Adipocyte (in vitro differentiated cells): Measurements from ENCODE around the gene TRAPPC10.

ENCODE experiments used
- DNase-seq: peaks from one replicate; pipeline ENCODE4 v3.0.0-alpha.2; 2015; ENCODE audit warnings: low read depth
- H3K27me3 ChIP-seq: replicated peaks from 2 replicates; pipeline ENCODE4 v1.7.0; 2013; ENCODE audit warnings: mild to moderate bottlenecking, low read length, moderate library complexity; ENCODE audit not compliant: control insufficient read depth, insufficient read depth
- H3K36me3 ChIP-seq: 2 replicates; pipeline ENCODE4 v1.7.0; 2013; ENCODE audit warnings: low read length, mild to moderate bottlenecking, moderate library complexity; ENCODE audit not compliant: control insufficient read depth, insufficient read depth, severe bottlenecking
- H3K4me1 ChIP-seq: 2 replicates; pipeline ENCODE4 v1.7.0; 2013; ENCODE audit warnings: mild to moderate bottlenecking, low read length, moderate library complexity; ENCODE audit not compliant: control insufficient read depth, insufficient read depth
- H3K4me3 ChIP-seq: 2 replicates; pipeline ENCODE4 v1.7.0; 2013; ENCODE audit warnings: mild to moderate bottlenecking, low read length, moderate library complexity
- H3K9ac ChIP-seq: 2 replicates; pipeline ENCODE4 v1.7.0; 2013; ENCODE audit warnings: mild to moderate bottlenecking, low read length, moderate library complexity
- H3K9me3 ChIP-seq: 2 replicates; pipeline ENCODE4 v1.7.0; 2013; ENCODE audit warnings: mild to moderate bottlenecking, low read length, moderate library complexity; ENCODE audit not compliant: control insufficient read depth

The TRAPPC10 gene

GRCh38 chr21:43984905-43985689 lies 27.0 kb upstream of the TRAPPC10 start:
- H3K4me3 ChIP-seq = no peak overlapping the region
- H3K36me3 ChIP-seq = peaks cover 16% of the 10 kb centered on the region
- no peak for DNase-seq
- H3K9ac ChIP-seq = no peak overlapping the region
- peaks cover 5% of the 10 kb centered on the region for H3K4me1 ChIP-seq
- no peaks in the 10 kb centered on the region for H3K9me3 ChIP-seq
- H3K27me3 ChIP-seq = peaks cover 2% of the 10 kb centered on the region

DNA sequence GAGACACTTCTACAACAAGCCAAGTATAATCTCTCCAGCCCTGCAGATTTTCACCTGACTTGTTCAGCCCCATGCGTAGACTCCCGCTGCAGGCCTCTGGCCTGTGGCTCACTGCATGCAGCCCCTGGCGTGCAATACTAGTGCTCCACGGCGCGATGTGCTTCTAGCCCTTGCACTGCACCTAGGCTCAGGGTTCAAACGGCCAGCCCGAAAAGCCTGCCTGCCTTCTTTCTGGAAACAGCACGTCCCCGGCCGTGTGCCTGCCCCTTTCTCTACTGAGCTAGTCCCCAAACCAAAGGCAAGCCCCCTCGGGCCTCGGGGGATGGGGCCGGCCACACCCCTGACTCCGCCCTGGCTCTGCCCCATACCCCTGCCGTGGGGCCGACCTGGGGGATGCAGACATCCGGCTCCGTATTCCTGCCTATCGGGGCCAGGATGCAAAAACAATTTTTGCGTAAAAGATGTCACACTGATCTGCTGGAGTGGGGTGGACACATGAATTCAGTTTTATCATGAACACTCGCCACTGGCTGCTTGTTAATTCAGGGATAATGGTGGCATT lies 26.3 kb upstream of the TRAPPC10 start:
- H3K9ac ChIP-seq = no peak overlapping the region
- no peaks in the 10 kb centered on the region for H3K9me3 ChIP-seq
- DNase-seq = no peak
- peaks cover 5% of the 10 kb centered on the region for H3K4me1 ChIP-seq
- H3K36me3 ChIP-seq = peaks cover 16% of the 10 kb centered on the region
- no peak overlapping the region for H3K4me3 ChIP-seq
- peaks cover 2% of the 10 kb centered on the region for H3K27me3 ChIP-seq

DNA sequence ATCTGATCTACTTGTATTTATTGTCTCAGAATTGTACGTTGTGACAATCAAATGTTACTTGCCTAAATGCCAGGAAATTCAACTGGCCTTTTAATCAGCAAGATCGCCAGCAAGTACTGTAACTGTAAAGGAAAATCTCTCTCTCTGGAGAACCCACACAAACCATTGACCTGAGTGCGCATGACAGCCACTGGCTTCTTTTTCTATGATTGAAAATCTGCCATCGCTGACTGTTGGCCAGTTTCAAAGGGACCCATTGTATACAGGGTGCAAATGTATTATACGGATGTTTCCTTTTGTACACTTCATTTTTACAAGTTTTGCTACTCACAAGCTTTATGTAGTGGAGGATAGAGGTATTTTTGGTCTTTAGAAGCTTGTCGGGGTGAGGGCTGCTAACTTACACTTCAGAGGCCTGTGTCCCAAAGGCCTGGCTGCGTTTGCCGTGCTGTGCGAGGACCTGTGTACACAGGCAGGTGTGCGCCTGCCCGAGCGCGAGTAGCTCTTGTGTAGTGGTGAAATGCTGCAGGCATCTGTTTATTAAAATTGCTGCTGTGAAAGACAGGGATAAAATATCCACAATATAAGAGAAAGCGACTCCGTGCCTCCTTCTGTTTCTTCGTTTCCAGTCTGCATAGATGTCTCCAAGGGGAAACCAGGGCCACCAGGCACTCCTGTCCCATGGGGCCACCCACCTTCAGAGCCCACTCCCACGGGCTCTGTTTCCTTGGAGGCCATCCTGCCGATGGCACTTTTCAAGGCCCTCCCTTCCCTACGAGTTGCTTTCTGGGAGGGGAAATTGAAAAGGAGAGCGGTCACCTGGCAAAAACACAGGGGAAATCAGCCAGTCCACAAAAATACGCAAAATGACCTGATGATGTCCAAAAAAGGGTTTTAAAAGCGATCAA lies 25.3 kb upstream of the TRAPPC10 start:
- Histone ChIP-seq H3K4me3 (no peak overlapping the region), H3K27me3 (peaks cover 2% of the 10 kb centered on the region), H3K9ac (no peak overlapping the region), H3K9me3 (no peaks in the 10 kb centered on the region), H3K36me3 (peaks cover 7% of the 10 kb centered on the region), H3K4me1 (peaks cover 5% of the 10 kb centered on the region)
- DNase-seq = no peak

GRCh38 chr21:43987509-43987908 lies 24.6 kb upstream of the TRAPPC10 start:
- Histone ChIP-seq H3K9ac (no peak overlapping the region), H3K27me3 (peaks cover 2% of the 10 kb centered on the region), H3K36me3 (peaks cover under 1% of the 10 kb centered on the region), H3K4me3 (no peak overlapping the region), H3K4me1 (peaks cover 5% of the 10 kb centered on the region), H3K9me3 (no peaks in the 10 kb centered on the region)
- DNase-seq = no peak

DNA sequence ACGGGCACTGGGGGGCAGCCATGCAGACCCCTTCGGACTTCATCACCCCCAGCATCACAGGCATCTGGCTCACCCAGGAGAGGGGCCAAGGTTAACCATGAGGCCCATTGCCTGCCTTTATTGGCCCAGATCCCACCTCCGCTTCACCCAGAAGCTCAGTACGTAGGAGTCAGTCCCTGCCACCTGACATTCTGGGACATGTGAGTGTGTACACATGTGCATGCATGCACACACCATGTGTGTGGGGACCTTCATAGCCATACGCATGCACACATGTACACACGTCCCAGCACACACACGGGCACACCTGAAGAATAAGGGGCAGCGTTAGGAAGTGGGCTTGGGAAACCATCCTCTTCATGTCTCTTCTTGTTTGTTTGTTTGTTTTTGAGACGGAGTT lies 24.1 kb upstream of the TRAPPC10 start:
- H3K4me1 ChIP-seq = peaks cover 5% of the 10 kb centered on the region
- no peaks in the 10 kb centered on the region for H3K9me3 ChIP-seq
- no peak overlapping the region for H3K4me3 ChIP-seq
- DNase-seq = no peak
- H3K36me3 ChIP-seq = no peaks in the 10 kb centered on the region
- peaks cover 2% of the 10 kb centered on the region for H3K27me3 ChIP-seq
- H3K9ac ChIP-seq = no peak overlapping the region

GRCh38 chr21:43988506-43989230 lies 23.4 kb upstream of the TRAPPC10 start:
- Histone ChIP-seq H3K4me3 (no peak overlapping the region), H3K27me3 (peaks cover 2% of the 10 kb centered on the region), H3K36me3 (no peaks in the 10 kb centered on the region), H3K4me1 (peaks cover 5% of the 10 kb centered on the region), H3K9me3 (no peaks in the 10 kb centered on the region), H3K9ac (no peak overlapping the region)
- no peak for DNase-seq

DNA sequence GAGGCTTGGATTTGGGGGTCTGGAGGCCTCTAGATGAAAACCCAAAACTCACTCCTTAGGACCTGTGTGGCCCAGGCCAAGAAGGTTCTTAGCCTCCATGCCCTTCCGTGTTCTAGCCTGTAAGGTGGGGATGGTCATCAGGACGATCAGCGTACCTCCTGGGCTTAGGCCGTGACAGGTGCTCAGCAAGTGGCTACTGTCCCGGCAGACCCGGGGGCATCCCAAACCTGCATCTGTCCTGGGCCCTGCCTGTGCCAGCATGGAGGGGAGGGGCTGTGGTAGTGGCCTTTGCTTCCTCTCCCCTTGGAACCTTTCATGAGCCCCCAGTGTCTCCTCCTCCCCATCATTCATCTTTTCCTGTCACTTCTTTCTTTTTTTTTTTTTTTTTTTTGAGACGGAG lies 22.7 kb upstream of the TRAPPC10 start:
- no peaks in the 10 kb centered on the region for H3K9me3 ChIP-seq
- H3K27me3 ChIP-seq = peaks cover 2% of the 10 kb centered on the region
- no peak overlapping the region for H3K9ac ChIP-seq
- no peaks in the 10 kb centered on the region for H3K36me3 ChIP-seq
- peaks cover 5% of the 10 kb centered on the region for H3K4me1 ChIP-seq
- no peak for DNase-seq
- H3K4me3 ChIP-seq = no peak overlapping the region

DNA sequence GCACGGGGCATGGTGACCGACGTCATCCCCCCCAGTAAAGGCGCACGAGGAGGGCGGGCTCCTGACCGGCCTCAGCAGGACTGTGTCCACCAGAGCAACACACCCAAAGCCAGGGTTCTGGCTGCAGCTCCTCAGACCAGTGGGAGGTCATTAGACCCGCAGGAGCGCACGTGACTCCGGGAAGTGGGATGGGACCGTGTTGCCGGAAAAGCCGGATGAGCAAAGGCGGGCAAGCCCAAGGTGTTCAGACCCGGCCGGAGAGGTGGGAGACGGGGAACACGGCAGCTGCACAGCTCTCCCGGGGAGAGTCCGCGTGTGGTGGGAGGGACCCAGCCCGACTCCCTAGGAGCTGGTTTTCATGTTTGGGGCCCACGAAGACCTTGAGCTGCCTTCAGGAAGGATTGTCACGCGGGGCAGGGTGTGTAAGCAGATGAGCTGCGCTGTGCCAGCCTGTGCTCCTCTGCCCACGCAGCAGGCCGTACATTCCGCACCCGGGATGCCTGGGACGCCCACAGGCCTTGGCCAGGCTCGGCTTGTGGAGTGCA lies 20.6 kb upstream of the TRAPPC10 start:
- no peaks in the 10 kb centered on the region for H3K9me3 ChIP-seq

GRCh38 chr21:43992121-43992520 lies 20.0 kb upstream of the TRAPPC10 start:
- peaks cover 2% of the 10 kb centered on the region for H3K27me3 ChIP-seq
- no peak overlapping the region for H3K4me3 ChIP-seq
- H3K9me3 ChIP-seq = no peaks in the 10 kb centered on the region
- H3K4me1 ChIP-seq = no peaks in the 10 kb centered on the region
- no peak for DNase-seq
- no peak overlapping the region for H3K9ac ChIP-seq
- H3K36me3 ChIP-seq = no peaks in the 10 kb centered on the region

More for the DNA sequence above, 20.6 kb upstream of the TRAPPC10 start:
- Histone ChIP-seq H3K4me1 (peaks cover 5% of the 10 kb centered on the region), H3K36me3 (no peaks in the 10 kb centered on the region), H3K27me3 (peaks cover 2% of the 10 kb centered on the region), H3K9ac (no peak overlapping the region), H3K4me3 (no peak overlapping the region)
- no peak for DNase-seq

DNA sequence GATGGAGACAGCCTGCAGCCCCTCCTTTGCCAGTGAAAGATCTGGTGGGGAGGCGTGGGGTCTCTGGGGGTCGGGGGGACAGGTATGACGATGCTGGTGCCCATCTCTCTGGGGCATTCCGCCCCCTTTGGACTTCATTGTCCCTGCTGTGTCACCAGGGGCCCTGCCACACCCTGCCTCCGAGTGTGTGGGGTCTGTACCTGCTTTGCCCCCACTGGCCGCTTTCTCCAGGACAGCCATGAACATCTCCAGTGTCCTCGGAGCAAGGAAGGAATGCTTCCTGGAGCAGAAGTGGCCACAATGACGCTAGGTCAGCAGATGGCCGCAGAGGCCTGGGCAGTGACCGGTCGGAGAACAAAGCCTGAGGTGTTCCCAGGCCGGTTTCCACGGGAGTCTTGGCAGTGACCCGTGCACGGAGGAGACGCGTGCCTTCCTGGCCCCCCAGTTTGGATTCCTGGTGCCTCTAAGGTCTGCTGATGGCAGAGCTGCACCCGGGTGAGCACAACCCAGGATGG lies 18.6 kb upstream of the TRAPPC10 start:
- Histone ChIP-seq H3K9ac (no peak overlapping the region), H3K36me3 (no peaks in the 10 kb centered on the region), H3K4me1 (no peaks in the 10 kb centered on the region), H3K9me3 (peaks cover 9% of the 10 kb centered on the region), H3K4me3 (no peak overlapping the region), H3K27me3 (peaks cover 2% of the 10 kb centered on the region)
- DNase-seq = no peak
